HL-60 (cell line): Measurements from ENCODE around the gene ZFAND5.
A peak's percentile ranks its signal among the peaks of the same experiment; 100 is the strongest.

Source experiments
- DNase-seq, 2 experiments: peaks; one replicate each; pipeline ENCODE4 v3.0.0-alpha.2; 2010 to 2020; ENCODE audit warnings: low read depth in 1 of 2, low spot score in 1 of 2
- H3K27ac ChIP-seq: fragments of 250-450 bp; sonication (Bioruptor Pico); replicated peaks from 2 replicates; pipeline ENCODE4 v1.5.1; 2020; ENCODE audit warnings: mild to moderate bottlenecking, moderate library complexity
- H3K27me3 ChIP-seq: fragments of 250-450 bp; sonication (Bioruptor Pico); 2 replicates; pipeline ENCODE4 v1.5.1; 2021; ENCODE audit warnings: mild to moderate bottlenecking, moderate library complexity; ENCODE audit not compliant: insufficient read depth, poor library complexity, severe bottlenecking
- H3K4me3 ChIP-seq: replicated peaks from 2 replicates; pipeline ENCODE4 v1.5.1; 2011; ENCODE audit warnings: mild to moderate bottlenecking, control low read depth, low read length; ENCODE audit not compliant: insufficient read depth
- CTCF ChIP-seq: IDR thresholded peaks from one replicate; pipeline ENCODE4 v1.5.1; 2011; ENCODE audit warnings: low read length, control low read depth, inconsistent platforms; ENCODE audit not compliant: insufficient read depth
- GABPA ChIP-seq: IDR thresholded peaks from 2 replicates; pipeline ENCODE4 v1.6.1; 2012; ENCODE audit warnings: low read depth
- POLR2AphosphoS5 ChIP-seq: IDR thresholded peaks from 2 replicates; pipeline ENCODE4 v1.6.1; 2012; ENCODE audit warnings: low read depth
- REST ChIP-seq: IDR thresholded peaks from 2 replicates; pipeline ENCODE4 v1.6.1; 2012; ENCODE audit warnings: low read depth; ENCODE audit not compliant: insufficient replicate concordance
- SPI1 ChIP-seq: IDR thresholded peaks from 2 replicates; pipeline ENCODE4 v1.6.1; 2012; ENCODE audit warnings: low read depth, mild to moderate bottlenecking, borderline replicate concordance

The ZFAND5 gene

GRCh38 chr9:72365525-72366256 is 683 bp upstream of the ZFAND5 start:
- TF ChIP-seq CTCF, result no peak
- no peak for TF ChIP-seq GABPA
- TF ChIP-seq POLR2AphosphoS5, result peak; percentile 49; the same call in 1 of the 2 replicates
- TF ChIP-seq SPI1, result peak; percentile 73; the same call in 1 of the 2 replicates
- peak; percentile 34 for TF ChIP-seq REST
- Histone ChIP-seq H3K27ac (peak overlapping the region; percentile 92), H3K27me3 (no peaks in the 10 kb centered on the region), H3K4me3 (peak overlapping the region; percentile 10)
- DNase-seq, result peak in 1 of 2 experiments; percentile 81

- no peak for TF ChIP-seq GABPA
- no peak for TF ChIP-seq SPI1
- no peak for TF ChIP-seq REST
- TF ChIP-seq POLR2AphosphoS5, result no peak; the same call in 1 of the 2 replicates
- no peak for TF ChIP-seq CTCF
- Histone ChIP-seq H3K27ac (peak overlapping the region; percentile 92), H3K27me3 (no peaks in the 10 kb centered on the region), H3K4me3 (peak overlapping the region; percentile 79)
- DNase-seq, result peak in 1 of 2 experiments; percentile 39
Observed at GRCh38 chr9:72363908-72364678, 915 bp downstream of the ZFAND5 start.

- no peak for DNase-seq
- peak overlapping the region; percentile 92 for H3K27ac ChIP-seq
- no peaks in the 10 kb centered on the region for H3K27me3 ChIP-seq
- H3K4me3 ChIP-seq, result peak overlapping the region; percentile 79
- TF ChIP-seq REST (no peak), POLR2AphosphoS5 (no peak), GABPA (no peak), CTCF (no peak), SPI1 (no peak)
Observed at GRCh38 chr9:72363236-72363635, 1.8 kb downstream of the ZFAND5 start.
